A673 (cell line): ENCODE measurements around the gene VSIR.

Source experiments
- EZH2 ChIP-seq: fragments of 200-600 bp; sonication (generic); IDR thresholded peaks from 2 replicates; pipeline ENCODE4 v1.6.1; 2017; ENCODE audit warnings: borderline replicate concordance, low read depth, mild to moderate bottlenecking, mixed read lengths, antibody characterized with exemption, low read length; ENCODE audit not compliant: poor library complexity, severe bottlenecking
- TF ChIP-seq, protein P1 (sequence below): fragments of 300-800, 200-600 bp; sonication (generic); conservative IDR thresholded peaks from 2 replicates; pipeline ENCODE4 v1.5.1; 2017; ENCODE audit warnings: low read depth, mild to moderate bottlenecking, antibody characterized with exemption, low read length, moderate library complexity, mixed read lengths

DNA sequence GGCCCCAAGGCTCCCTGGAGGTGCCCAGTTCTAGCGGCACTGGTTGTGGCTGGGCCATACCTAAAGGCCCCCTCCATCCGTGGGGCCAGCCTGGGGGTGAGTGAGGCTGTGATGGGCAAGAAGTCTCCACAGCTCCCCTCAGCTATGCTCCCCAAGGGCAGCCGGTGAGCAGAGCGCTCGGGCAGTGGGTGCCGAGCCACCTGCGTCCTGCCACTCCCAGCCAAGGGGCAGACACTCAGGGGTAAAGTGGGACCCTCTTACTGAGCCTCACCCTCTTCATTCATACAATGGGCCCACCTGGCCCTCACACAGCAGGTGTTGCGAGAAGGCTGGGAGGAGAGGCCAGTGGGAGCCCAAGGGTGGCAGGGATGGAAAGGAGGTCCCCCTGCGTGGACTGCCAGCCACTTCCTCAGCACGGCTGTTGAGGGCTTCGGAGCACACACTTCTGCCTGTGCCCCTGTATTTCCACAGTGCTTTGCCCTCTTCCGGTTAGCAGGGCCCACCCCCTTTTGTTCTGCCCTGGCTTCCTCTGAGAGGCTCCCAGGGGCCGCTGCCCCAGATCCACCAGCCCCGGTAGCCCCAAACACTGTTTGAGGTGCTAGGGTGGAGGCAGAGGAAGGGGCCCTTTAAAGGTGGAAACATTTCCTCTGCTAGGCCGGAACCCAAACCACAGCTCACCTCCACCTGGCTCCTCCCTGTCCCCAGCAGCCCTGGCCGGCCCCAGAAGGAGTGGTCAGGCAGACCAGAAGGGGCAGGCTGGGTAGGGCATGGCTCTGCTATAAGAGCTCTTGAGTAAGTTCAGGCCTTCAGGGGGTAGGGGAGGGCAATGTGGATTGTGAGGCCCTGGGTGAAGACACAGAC is 37.4 kb downstream of the VSIR start:
- TF ChIP-seq, protein P1, sequence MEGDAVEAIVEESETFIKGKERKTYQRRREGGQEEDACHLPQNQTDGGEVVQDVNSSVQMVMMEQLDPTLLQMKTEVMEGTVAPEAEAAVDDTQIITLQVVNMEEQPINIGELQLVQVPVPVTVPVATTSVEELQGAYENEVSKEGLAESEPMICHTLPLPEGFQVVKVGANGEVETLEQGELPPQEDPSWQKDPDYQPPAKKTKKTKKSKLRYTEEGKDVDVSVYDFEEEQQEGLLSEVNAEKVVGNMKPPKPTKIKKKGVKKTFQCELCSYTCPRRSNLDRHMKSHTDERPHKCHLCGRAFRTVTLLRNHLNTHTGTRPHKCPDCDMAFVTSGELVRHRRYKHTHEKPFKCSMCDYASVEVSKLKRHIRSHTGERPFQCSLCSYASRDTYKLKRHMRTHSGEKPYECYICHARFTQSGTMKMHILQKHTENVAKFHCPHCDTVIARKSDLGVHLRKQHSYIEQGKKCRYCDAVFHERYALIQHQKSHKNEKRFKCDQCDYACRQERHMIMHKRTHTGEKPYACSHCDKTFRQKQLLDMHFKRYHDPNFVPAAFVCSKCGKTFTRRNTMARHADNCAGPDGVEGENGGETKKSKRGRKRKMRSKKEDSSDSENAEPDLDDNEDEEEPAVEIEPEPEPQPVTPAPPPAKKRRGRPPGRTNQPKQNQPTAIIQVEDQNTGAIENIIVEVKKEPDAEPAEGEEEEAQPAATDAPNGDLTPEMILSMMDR: no peak
- TF ChIP-seq EZH2: no peak
